HG02973 (cell line): ENCODE data around the gene BOLA1.
"Not testable (repeated sequence)": the region's sequence is repeated elsewhere in the genome, so short reads cannot be mapped to it uniquely, and the experiment has no call there.

Source experiments
- ATAC-seq: cut with Tn5 transposase; IDR thresholded peaks from one replicate; pipeline ENCODE4 v1.9.1; 2021; ENCODE audit warnings: moderate library complexity; ENCODE audit not compliant: unreplicated experiment

BOLA1 gene

GRCh38 chr1:149886396-149887195, 12.8 kb upstream of the BOLA1 start:
- peak; percentile 58 for ATAC-seq

GRCh38 chr1:149887196-149887455, 12.2 kb upstream of the BOLA1 start:
- not testable (repeated sequence) for ATAC-seq

DNA sequence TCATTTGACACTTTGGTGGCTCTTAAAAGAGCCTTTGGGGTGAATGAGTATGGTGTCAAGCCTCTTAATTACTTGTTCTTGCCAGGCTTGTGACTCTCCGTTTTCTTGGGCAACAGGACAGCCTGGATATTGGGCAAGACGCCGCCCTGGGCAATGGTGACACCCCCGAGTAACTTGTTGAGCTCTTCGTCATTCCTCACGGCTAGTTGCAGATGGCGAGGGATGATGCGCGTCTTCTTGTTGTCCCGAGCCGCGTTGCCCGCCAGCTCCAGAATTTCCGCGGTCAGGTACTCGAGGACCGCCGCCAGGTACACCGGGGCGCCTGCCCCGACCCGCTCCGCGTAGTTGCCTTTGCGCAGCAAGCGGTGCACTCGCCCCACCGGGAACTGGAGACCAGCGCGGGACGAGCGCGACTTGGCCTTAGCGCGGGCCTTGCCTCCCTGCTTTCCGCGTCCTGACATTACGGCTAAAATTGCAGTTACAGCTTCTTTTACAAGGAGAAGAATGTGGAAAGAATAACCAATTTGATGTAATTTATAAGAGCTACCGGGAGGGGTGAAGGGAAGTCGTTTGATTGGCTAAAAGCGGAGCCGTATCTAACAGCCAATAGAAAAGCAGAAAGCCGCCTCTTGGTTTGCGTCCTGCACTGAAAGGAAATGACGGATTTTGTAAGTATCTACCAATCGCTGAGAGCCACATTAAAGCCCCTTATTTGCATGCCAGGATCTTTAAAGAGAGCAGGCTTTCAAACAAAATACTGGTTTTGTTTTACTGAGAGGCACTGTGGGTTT, 11.7 kb upstream of the BOLA1 start:
- peak; percentile 39 for ATAC-seq

GRCh38 chr1:149888247-149888998, 10.9 kb upstream of the BOLA1 start:
- no peak for ATAC-seq

GRCh38 chr1:149888999-149889289, 10.4 kb upstream of the BOLA1 start:
- ATAC-seq, result no peak

DNA sequence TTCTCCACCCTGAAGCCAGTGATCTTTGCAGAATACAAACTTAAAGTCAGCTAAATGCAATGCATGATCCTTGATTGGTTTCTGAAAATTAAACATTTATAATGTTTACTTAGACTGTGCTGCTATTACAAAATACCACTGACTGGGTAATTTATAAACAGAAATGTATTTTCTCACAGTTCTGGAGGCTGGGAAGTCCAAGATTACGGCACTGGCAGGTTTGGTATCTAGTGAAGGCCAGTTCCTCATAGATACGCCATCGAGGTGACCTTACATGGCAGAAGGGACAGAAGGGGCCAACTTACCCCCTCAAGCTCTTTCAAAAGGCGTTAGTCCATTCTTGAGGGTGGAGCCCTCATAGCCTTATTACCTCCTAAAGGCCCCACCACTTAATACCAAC, 2.8 kb upstream of the BOLA1 start:
- no peak for ATAC-seq

GRCh38 chr1:149903836-149904491, 4.6 kb downstream of the BOLA1 start:
- ATAC-seq, result no peak

- no peak for ATAC-seq
These were observed 7.3 kb downstream of the BOLA1 start for GRCh38 chr1:149906570-149907075.

DNA sequence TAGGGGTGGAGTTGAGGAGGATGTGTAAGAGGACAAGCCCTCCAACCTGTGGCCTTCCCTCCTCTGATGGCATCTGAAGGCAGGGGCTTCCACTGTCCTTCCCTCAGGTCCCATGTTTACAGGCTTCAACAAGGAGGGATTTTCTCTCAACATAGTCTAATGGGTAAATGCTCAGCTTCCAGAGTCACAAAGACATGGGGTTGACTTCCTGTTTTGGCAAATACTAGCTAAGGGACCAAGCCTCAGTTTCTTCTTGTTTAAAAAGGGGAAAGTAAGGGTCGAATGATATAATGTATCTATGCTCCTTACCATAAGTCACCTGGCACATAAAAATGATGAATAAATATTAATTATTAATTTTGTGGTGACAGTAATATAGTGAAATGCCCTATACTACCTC, 15.2 kb downstream of the BOLA1 start:
- ATAC-seq, result no peak

DNA sequence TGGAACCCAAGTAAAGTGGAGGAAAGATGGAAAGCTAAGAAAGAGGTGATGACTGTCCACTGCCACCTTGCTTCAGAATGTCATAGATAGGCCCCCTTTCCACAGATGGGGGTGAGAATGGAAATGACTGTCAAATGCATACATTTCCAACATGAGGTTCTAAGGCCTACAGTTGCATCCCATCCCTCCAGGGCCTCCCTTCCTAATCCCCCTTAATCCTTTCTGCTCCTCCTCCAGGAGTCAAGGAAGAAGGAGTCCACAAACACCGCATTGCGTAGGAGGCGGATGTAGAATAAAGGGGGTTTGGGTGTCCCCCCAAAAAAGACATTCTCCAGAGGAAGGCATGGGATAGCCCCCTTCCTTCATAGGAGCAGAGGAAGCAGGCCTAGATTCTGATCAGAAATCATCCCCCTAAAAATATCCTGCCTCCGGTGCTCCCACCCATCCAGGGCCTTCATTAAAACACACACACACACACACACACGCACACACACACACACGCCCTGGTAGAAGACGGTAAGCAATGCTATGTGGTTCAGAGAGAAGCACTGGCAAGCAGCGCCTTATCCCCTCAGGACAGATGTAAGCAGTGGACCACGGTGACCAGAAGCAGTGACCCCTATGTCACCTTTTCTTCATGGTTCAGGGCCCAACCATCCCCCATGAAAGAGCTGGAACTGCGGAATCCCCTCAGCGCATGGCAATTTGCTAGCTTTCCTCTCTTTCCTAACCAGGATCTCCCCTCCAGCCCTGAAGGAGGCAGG, 16.2 kb downstream of the BOLA1 start:
- no peak for ATAC-seq

DNA sequence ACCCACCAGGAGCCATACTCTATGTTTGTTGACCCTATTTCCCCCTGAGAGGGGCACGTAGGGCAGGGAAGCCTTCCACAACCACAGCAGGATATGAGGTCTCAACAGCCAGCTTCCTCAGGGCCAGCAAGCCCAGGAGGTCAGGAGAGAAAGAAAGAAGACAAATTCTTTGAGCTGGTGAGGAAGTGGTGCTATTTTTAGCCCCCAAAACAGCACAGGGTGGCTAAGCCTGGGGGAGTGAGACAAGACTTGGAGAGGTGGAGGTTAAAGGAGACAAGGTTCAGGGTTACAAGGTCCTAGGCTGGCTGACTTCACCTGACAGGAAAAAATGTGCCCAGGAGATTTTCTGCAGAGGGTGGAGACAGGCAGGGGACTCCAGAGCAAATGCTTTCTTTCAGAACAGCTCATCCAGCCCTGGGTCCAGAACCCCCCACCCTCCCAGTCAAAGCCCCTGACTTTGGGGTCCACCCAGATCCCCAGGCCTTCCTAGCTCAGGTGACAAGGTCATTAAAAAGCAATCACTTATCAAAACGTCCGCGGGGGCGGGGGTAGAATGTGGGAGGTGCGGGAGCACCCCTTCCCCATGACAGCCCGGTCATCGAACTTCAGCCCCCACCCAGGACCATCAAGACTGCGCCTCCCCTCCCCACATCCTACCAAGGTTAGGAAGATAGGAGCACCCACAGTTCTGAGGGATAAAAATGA, 17.0 kb downstream of the BOLA1 start:
- ATAC-seq, result no peak

DNA sequence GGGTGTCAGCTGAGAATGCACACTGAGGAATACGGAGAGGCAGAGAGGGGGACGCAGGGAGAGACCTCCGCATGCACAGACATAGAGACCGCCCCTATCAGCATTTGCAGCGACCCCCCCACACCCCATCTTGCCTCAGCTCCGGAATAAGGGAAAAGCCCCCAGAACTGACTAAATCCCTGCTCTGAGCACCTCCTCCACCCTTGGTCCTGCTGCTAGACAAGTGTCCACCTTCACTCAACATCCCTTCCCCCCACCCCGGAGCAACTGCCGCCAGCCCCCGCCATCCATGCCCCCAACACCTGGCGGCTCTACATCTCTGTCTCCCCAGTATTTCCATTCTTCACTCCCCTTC, 17.5 kb downstream of the BOLA1 start:
- ATAC-seq, result no peak

DNA sequence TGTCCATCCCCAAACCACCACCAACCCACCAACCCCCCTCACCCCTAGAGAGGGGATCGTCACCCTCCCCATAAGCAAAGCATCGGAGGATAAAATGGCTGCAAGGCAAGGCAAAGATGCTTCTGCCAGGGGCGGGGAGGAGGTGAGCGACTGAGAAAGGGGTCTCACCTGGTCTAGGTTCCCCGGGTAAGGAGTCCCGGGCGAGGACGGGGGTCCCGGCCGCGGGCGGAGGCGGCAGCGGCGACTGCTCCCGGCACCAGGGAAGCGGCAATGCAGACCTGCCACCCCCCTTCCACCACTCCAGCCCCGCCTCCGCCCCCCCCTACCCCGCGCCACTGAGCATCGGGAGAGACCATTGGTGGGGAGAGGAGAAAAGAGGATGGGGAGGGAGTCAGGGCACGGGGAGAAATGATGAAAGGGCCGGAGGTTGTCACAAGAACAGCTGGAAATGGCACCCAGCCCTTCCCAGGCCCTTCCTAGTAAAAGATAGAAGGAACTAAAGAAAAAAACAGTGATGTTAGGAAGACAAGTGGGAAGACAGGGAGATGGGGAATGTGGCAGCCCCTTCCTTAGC, 18.3 kb downstream of the BOLA1 start, which contains the start of gene SV2A:
Gene SV2A (minus strand): TSS at position 274 of the 574 bp plus-strand sequence. CDS start 4,004 bp downstream, outside the sequence.
- no peak for ATAC-seq

GRCh38 chr1:149923626-149924025, 24.3 kb downstream of the BOLA1 start:
- ATAC-seq, result no peak

DNA sequence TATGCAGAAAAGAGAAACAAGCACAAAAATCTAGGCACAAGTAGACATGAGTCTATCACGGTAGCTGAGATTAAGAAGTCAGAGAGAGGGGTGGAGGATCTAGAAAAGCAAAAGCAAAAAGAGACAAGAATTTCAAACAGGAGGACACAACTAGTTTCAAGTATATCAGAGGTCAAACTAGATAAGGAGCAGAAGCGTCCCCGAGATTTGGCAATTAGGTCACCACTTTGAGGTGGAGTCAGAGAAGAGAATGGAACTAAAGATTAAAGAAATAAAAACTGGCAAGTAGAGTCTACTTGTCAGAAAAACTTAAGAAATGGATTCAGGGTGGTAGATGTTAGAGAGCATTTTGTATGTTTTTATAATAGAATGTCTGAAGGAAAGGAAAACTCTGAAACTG, 26.0 kb downstream of the BOLA1 start:
- no peak for ATAC-seq

DNA sequence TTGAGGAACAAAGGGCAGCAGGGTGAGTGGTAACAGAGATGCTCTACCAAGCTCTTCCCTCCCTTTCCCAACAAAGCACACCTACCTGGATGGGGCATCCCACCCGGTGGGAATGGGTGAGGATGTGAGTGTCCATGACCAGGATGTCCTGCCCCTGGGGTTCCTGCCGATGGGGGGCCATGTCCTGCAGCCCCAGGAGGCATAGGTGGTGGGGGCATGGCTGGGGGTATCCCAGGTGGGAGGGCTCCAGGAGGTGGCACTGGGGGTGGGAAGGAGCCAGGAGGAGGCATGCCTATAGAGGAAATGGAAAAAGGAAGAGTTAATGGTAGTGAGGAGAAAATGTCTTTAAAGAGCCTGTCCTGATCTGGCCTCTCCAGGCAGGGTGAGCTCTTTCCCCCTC, 26.4 kb downstream of the BOLA1 start:
- ATAC-seq, result no peak

DNA sequence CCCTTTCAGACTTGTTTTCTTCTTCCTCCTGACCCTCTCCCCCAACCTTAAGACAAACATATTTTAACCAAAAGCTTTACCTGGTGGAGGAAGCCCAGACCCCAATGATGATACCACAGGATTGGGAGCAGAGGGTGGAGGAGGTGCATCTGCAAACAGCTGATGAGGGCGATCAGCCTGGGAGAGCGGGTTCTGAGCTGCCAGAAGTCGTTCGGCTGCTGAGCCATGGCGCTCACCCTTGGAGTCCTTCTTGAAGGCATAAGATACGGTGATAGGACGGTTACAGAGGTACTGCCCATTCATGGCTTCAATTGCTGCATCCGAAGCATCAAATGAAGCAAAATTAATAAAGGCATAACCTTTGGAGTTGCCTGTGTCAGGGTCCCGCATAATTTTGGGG, 26.9 kb downstream of the BOLA1 start:
- ATAC-seq, result no peak

GRCh38 chr1:149927056-149927562, 27.7 kb downstream of the BOLA1 start:
- no peak for ATAC-seq
